ENCODE measurements around the gene RBMX.

RBMX gene

GRCh38 chrX:136828830-136829229, 51.7 kb downstream of the RBMX start:
- no peak for DNase-seq

- DNase-seq: no peak
Observed at GRCh38 chrX:136827026-136827425, 53.5 kb downstream of the RBMX start.

- DNase-seq: no peak
Observed at GRCh38 chrX:136825771-136826170, 54.8 kb downstream of the RBMX start.

All from femur (tissue), 1 donor.